Measurements from ENCODE around the gene ZNF740. TPM values are rescaled to one million over a fixed set of nuclear protein-coding genes. Genes with fewer than 3 reads are reported as not detected.

The ZNF740 gene
- total and polyA plus RNA-seq, 2 donors (not counting 1 experiment from before 2014, with no cell fraction given), result 35.9 to 117 TPM

DNA sequence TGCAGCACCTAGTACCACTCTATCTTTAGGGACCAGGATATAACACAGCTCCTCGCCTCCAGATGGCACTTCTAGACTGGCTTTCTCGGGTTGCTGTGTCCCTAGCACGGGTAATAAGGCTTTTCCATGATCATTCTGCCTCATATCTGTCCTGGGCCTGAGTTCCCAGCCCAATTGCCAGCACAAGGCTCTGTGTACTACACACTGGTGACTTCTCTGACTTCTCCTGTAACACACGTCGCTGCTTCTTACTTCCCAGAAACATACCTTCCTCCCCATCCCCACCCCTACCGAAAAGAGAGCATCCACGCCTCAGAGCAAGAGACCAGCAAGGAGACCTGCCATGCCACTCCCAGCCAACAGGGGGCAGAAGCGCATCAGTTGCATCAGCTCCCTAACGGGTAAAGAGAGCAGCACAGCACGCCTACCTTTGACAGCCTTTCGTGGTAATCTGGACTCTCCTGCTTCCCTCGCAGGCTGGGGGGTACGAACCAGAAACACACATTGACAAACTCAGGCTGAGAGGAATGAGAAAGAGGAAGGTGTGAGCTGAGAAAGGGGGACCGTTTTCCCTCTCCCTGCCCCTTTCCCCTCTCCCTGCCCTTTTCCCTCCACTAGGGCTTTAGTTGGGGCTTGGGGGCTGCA lies 21.2 kb upstream of the ZNF740 start:
- POLR2A ChIA-PET, result interaction anchor here (0.9 to 1.2 kb wide), 2 partner anchors 31 to 162 kb away, joined by 4 read pairs; partner anchors contain the start of gene AAAS
- H3K4me3 Mint-ChIP-seq, result no peak overlapping the region

More for the DNA sequence above, 21.2 kb upstream of the ZNF740 start:
- Histone ChIP-seq H3K4me3 (ENCODE audit: control extremely low read depth in 1 of 5, extremely low read depth in 1 of 5, insufficient read depth in 1 of 5, low read depth in 2 of 5, low read length in 4 of 5) (no peak overlapping the region), H3K4me1 (ENCODE audit: control insufficient read depth in 2 of 2, insufficient read depth in 2 of 2, low read length in 2 of 2) (peaks cover 4 to 8% of the 10 kb centered on the region in 2 donors), H3K9me3 (ENCODE audit: control extremely low read depth in 1 of 3, control insufficient read depth in 2 of 3, insufficient read depth in 1 of 3, low read length in 2 of 3) (no peaks in the 10 kb centered on the region), H2AFZ (ENCODE audit: insufficient read depth, low read depth, low read length, poor library complexity, severe bottlenecking) (peak overlapping the region; percentile 70), H4K20me1 (ENCODE audit: control insufficient read depth, insufficient read depth, low read length, poor library complexity, severe bottlenecking) (no peaks in the 10 kb centered on the region), H3K4me2 (replicated peaks; ENCODE audit: low read depth, low read length, poor library complexity, severe bottlenecking) (peak overlapping the region; percentile 9), H3K27ac (ENCODE audit: low read length in 2 of 2) (no peak overlapping the region), H3K36me3 (replicated peaks in 1 of 2; ENCODE audit: control extremely low read depth in 1 of 2, control insufficient read depth in 1 of 2, extremely low read depth in 1 of 2, insufficient read depth in 2 of 2, low read length in 1 of 2) (no peaks in the 10 kb centered on the region), H3K79me2 (ENCODE audit: control insufficient read depth, insufficient read depth, low read length) (no peaks in the 10 kb centered on the region), H3K9ac (ENCODE audit: low read length) (peak overlapping the region; percentile 1), H3K27me3 (replicated peaks in 1 of 4; ENCODE audit: control extremely low read depth in 1 of 4, control insufficient read depth in 3 of 4, insufficient read depth in 4 of 4, low read length in 3 of 4) (no peaks in the 10 kb centered on the region)
- Mint-ChIP-seq H3K9me3 (ENCODE audit: insufficient read depth) (no peaks in the 10 kb centered on the region), H3K4me1 (peaks cover 4% of the 10 kb centered on the region), H3K27ac (no peak overlapping the region), H3K27me3 (no peaks in the 10 kb centered on the region)
- ATAC-seq (ENCODE audit: low read depth), result peak; percentile 100
- TF ChIP-seq, protein P1, sequence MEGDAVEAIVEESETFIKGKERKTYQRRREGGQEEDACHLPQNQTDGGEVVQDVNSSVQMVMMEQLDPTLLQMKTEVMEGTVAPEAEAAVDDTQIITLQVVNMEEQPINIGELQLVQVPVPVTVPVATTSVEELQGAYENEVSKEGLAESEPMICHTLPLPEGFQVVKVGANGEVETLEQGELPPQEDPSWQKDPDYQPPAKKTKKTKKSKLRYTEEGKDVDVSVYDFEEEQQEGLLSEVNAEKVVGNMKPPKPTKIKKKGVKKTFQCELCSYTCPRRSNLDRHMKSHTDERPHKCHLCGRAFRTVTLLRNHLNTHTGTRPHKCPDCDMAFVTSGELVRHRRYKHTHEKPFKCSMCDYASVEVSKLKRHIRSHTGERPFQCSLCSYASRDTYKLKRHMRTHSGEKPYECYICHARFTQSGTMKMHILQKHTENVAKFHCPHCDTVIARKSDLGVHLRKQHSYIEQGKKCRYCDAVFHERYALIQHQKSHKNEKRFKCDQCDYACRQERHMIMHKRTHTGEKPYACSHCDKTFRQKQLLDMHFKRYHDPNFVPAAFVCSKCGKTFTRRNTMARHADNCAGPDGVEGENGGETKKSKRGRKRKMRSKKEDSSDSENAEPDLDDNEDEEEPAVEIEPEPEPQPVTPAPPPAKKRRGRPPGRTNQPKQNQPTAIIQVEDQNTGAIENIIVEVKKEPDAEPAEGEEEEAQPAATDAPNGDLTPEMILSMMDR (IDR thresholded peaks at IDR 0.05), result peak; percentile 97
- TF ChIP-seq EZH2 (IDR thresholded peaks at IDR 0.05; ENCODE audit: borderline replicate concordance, insufficient read depth, low read depth, low read length, poor library complexity, severe bottlenecking), result no peak
- CTCF ChIA-PET, result interaction anchor here (0.6 to 8.4 kb wide), 32 partner anchors 8 to 515 kb away, joined by 3 to 141 read pairs (median 7); partner anchors contain the start of genes AAAS, CSAD, ESPL1 and ITGB7
- intact Hi-C loops (cut with micrococcal nuclease), result loop anchor here (1.0 to 2.0 kb wide), 7 partner anchors 21 to 162 kb away; partner anchors contain the start of genes AAAS, CSAD, PFDN5 and ZNF740
- 9% methylated on average over 10 of the region's 14 CpGs for WGBS (ENCODE audit: insufficient coverage)
- peak; percentile 88 for DNase-seq

Data from B cell (primary cell).